A549 (cell line): ENCODE results near the gene NECTIN1.

Source experiments
- BHLHE40 ChIP-seq: IDR thresholded peaks from 2 replicates; pipeline ENCODE4 v1.6.1; 2012; ENCODE audit warnings: low read depth, low read length, inconsistent platforms
- CBX8 ChIP-seq: fragments of 200-600 bp; sonication (generic); IDR thresholded peaks from 2 replicates; pipeline ENCODE4 v1.6.1; 2016
- CHD2 ChIP-seq: fragments of 150-350 bp; IDR thresholded peaks from 2 replicates; pipeline ENCODE4 v1.6.1; 2014; ENCODE audit warnings: low read length; ENCODE audit not compliant: partially characterized antibody
- CTCF ChIP-seq: fragments of >200 bp; sonication (Bioruptor Twin); formaldehyde crosslinking; IDR thresholded peaks from 3 replicates; pipeline ENCODE4 v1.5.1; 2016
- ELK1 ChIP-seq: fragments of 150-350 bp; IDR thresholded peaks from 2 replicates; pipeline ENCODE4 v1.6.1; 2014; ENCODE audit warnings: low read depth, mild to moderate bottlenecking, low read length
- EP300 ChIP-seq, 2 experiments: fragments of >200 bp; sonication (Bioruptor Twin); formaldehyde crosslinking; IDR thresholded peaks; 2 replicates in 1 of 2; 3 replicates in 1 of 2; pipeline ENCODE4 v1.6.1; 2016 to 2017
- FOSL2 ChIP-seq, 2 experiments: fragments of 450-650 bp in 1 of 2; fragments of >200 bp in 1 of 2; sonication (Bioruptor Twin) in 1 of 2; formaldehyde crosslinking; IDR thresholded peaks; 2 replicates each; pipeline versions ENCODE4 v1.5.0 to v1.6.1; 2016 to 2020; ENCODE audit warnings: mild to moderate bottlenecking in 1 of 2, moderate library complexity in 1 of 2
- GATA3 ChIP-seq: IDR thresholded peaks from 2 replicates; pipeline ENCODE4 v1.6.1; 2012; ENCODE audit warnings: borderline replicate concordance
- POLR2A ChIP-seq: IDR thresholded peaks from 2 replicates; pipeline ENCODE4 v1.6.1; 2012; ENCODE audit warnings: mild to moderate bottlenecking, low read length
- POLR2AphosphoS2 ChIP-seq: conservative IDR thresholded peaks from 2 replicates; pipeline ENCODE4 v1.6.1; 2012; ENCODE audit warnings: low read length, improper control_type of control experiment, inconsistent platforms
- RNF2 ChIP-seq: fragments of 200-600 bp; sonication (generic); IDR thresholded peaks from 2 replicates; pipeline ENCODE4 v1.6.1; 2016; ENCODE audit warnings: low read depth, mild to moderate bottlenecking, antibody characterized with exemption, moderate library complexity, borderline replicate concordance
- TP53 ChIP-seq: fragments of 250-450 bp; sonication (Bioruptor Pico); IDR thresholded peaks from 2 replicates; pipeline ENCODE4 v1.5.0; 2021; ENCODE audit warnings: mild to moderate bottlenecking, moderate library complexity
- ZFP36 ChIP-seq: fragments of 450-650 bp; IDR thresholded peaks from 2 replicates; pipeline ENCODE4 v1.6.1; 2014; ENCODE audit warnings: borderline replicate concordance; ENCODE audit not compliant: partially characterized antibody

DNA sequence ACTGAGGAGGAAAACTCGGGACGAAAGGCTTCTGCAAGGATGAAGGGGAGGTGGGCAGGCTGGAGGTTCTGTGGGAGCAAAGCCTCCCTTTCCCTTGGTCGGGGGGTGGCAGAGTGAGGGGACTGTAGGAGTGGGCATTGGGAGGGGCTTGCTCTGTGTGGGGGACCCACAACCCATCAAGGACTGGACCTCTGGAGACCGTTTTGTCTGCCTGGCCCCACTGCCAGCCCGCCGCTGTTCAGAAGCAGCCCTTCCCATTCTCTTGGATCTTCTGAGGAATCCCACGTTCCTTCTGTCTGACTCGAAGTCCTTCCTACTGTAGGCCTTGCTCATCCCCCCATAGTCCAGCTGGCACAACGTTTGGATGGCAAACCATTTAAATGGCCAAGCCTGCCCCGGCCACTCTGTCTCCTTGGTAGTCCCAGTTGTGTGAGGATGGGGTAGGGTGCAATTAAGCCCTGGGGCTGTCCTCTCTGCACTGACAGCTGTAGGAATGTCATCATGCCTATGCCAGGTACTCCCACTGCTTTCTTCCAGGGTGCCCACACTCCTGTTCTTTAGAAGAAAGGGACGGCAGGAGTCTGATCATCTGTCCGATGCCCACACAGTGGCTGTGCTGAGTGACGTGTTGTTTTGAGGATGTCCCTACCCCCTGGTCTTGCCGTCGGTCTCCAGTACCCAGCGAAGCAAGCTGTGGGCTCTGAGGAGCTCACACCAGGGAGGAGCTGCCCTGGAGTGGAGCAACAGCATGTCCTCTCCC, 17.0 kb upstream of the NECTIN1 start:
- no peak for TF ChIP-seq FOSL2 (IDR thresholded peaks at IDR 0.05)
- TF ChIP-seq FOSL2 (CRISPR knock-in tag; IDR thresholded peaks at IDR 0.05) = no peak
- no peak for TF ChIP-seq CHD2
- no peak for TF ChIP-seq CBX8
- no peak for TF ChIP-seq TP53 (CRISPR knock-in tag)
- no peak for TF ChIP-seq ZFP36
- TF ChIP-seq GATA3 = no peak
- TF ChIP-seq CTCF = no peak
- TF ChIP-seq RNF2 = no peak
- no peak for TF ChIP-seq POLR2AphosphoS2
- TF ChIP-seq EP300 (IDR thresholded peaks at IDR 0.05) = no peak
- no peak for TF ChIP-seq BHLHE40
- TF ChIP-seq ELK1 = no peak
- TF ChIP-seq POLR2A = no peak
